ENCODE measurements around the gene GNA12.

GNA12 gene

GRCh38 chr7:2814946-2815874 is 28.9 kb downstream of the GNA12 start:
- DNase-seq, result no peak

GRCh38 chr7:2814186-2814945 is 29.7 kb downstream of the GNA12 start:
- no peak for DNase-seq

GRCh38 chr7:2813350-2814185 is 30.5 kb downstream of the GNA12 start:
- DNase-seq, result no peak

- no peak for DNase-seq
These were observed 31.3 kb downstream of the GNA12 start for GRCh38 chr7:2812831-2813230.

GRCh38 chr7:2812114-2812487 is 32.0 kb downstream of the GNA12 start:
- no peak for DNase-seq

GRCh38 chr7:2811476-2812113 is 32.5 kb downstream of the GNA12 start:
- DNase-seq, result no peak

- no peak for DNase-seq
These were observed 33.3 kb downstream of the GNA12 start for GRCh38 chr7:2810682-2811415.

- no peak for DNase-seq
These were observed 34.0 kb downstream of the GNA12 start for GRCh38 chr7:2809903-2810625.

- DNase-seq, result no peak
These were observed 35.0 kb downstream of the GNA12 start for GRCh38 chr7:2808891-2809665.

- no peak for DNase-seq
These were observed 36.0 kb downstream of the GNA12 start for GRCh38 chr7:2807845-2808772.

GRCh38 chr7:2807460-2807844 is 36.7 kb downstream of the GNA12 start:
- no peak for DNase-seq

GRCh38 chr7:2806571-2806970 is 37.5 kb downstream of the GNA12 start:
- DNase-seq, result no peak

- no peak for DNase-seq
These were observed 38.7 kb downstream of the GNA12 start for GRCh38 chr7:2805213-2805944.

- no peak for DNase-seq
These were observed 39.8 kb downstream of the GNA12 start for GRCh38 chr7:2804227-2804763.

- no peak for DNase-seq
These were observed 40.4 kb downstream of the GNA12 start for GRCh38 chr7:2803755-2804154.

- DNase-seq, result no peak
These were observed 40.8 kb downstream of the GNA12 start for GRCh38 chr7:2803342-2803692.

- DNase-seq, result no peak
These were observed 41.4 kb downstream of the GNA12 start for GRCh38 chr7:2802504-2803341.

Measured in left hindlimb (tissue), 1 donor.